SK-N-SH (cell line): ENCODE results near the gene DDX17. TPM values are rescaled to one million over a fixed set of nuclear protein-coding genes. Genes with fewer than 3 reads are reported as not detected.

Experiments
- CTCF ChIA-PET: fragments of 300-600, 350-600 bp; formaldehyde crosslinking; extraction: SDS; loops from one replicate; lab custom pipeline; 2021; lab: Yijun Ruan, JAX
- POLR2A ChIA-PET: fragments of 350-600 bp; sonication (Branson Sonifier 250); formaldehyde crosslinking; extraction: SDS; loops from one replicate; lab custom pipeline; 2020; ENCODE audit warnings: antibody characterized with exemption, inconsistent platforms; lab: Yijun Ruan, JAX
- DNase-seq: peaks from one replicate; pipeline ENCODE4 v3.0.0; 2012
- H2AFZ ChIP-seq: fragments of 200-600 bp; sonication (generic); 2 replicates; pipeline ENCODE4 v1.8.1; 2016; ENCODE audit warnings: antibody characterized with exemption, mild to moderate bottlenecking, low read depth
- H3F3A ChIP-seq: fragments of 200-600 bp; sonication (generic); replicated peaks from 2 replicates; pipeline ENCODE3; 2016; ENCODE audit warnings: antibody characterized with exemption, mild to moderate bottlenecking; ENCODE audit not compliant: insufficient read depth
- H3K27ac ChIP-seq, 2 experiments: fragments of 200-500 bp in 1 of 2; fragments of 200-600 bp in 1 of 2; sonication (Bioruptor generic) in 1 of 2; sonication (generic), shearing (Covaris generic) in 1 of 2; 2 replicates each; pipeline versions ENCODE4 v1.5.1 to v1.6.1; 2014 to 2016; ENCODE audit warnings: low read depth in 2 of 2, inconsistent platforms in 1 of 2, low read length in 1 of 2, mild to moderate bottlenecking in 1 of 2, mixed read lengths in 1 of 2
- H3K27me3 ChIP-seq: fragments of 200-600 bp; sonication (generic), shearing (Covaris generic); 2 replicates; pipeline ENCODE4 v1.6.1; 2016; ENCODE audit warnings: mixed run types; ENCODE audit not compliant: insufficient read depth
- H3K36me3 ChIP-seq, 2 experiments: fragments of 200-500 bp in 1 of 2; fragments of 200-600 bp in 1 of 2; sonication (Bioruptor generic) in 1 of 2; sonication (generic) in 1 of 2; replicated peaks in 1 of 2; 2 replicates each; pipeline versions ENCODE3 to v1.5.1; 2014 to 2016; ENCODE audit warnings: low read length in 1 of 2, mild to moderate bottlenecking in 1 of 2; ENCODE audit not compliant: insufficient read depth in 2 of 2, control insufficient read depth in 1 of 2
- H3K4me1 ChIP-seq, 2 experiments: fragments of 200-500 bp in 1 of 2; fragments of 200-600 bp in 1 of 2; sonication (Bioruptor generic) in 1 of 2; sonication (generic), shearing (Covaris generic) in 1 of 2; 2 replicates each; pipeline versions ENCODE4 v1.5.1 to v1.6.1; 2014 to 2016; ENCODE audit warnings: low read depth in 1 of 2, low read length in 1 of 2, mixed run types in 1 of 2; ENCODE audit not compliant: insufficient read depth in 2 of 2, control insufficient read depth in 1 of 2
- H3K4me2 ChIP-seq: fragments of 200-600 bp; sonication (generic), shearing (Covaris generic); 2 replicates; pipeline ENCODE4 v1.6.1; 2017; ENCODE audit warnings: mixed run types
- H3K4me3 ChIP-seq, 2 experiments: fragments of 200-500 bp in 1 of 2; fragments of 200-600 bp in 1 of 2; sonication (Bioruptor generic) in 1 of 2; sonication (generic), shearing (Covaris generic) in 1 of 2; 2 replicates each; pipeline versions ENCODE4 v1.5.1 to v1.8.1; 2014 to 2016; ENCODE audit warnings: low read depth in 2 of 2, inconsistent platforms in 1 of 2, low read length in 1 of 2, mild to moderate bottlenecking in 1 of 2, mixed read lengths in 1 of 2, moderate library complexity in 1 of 2
- H3K79me2 ChIP-seq: fragments of 200-600 bp; sonication (generic); 2 replicates; pipeline ENCODE4 v1.8.1; 2017; ENCODE audit warnings: mild to moderate bottlenecking; ENCODE audit not compliant: insufficient read depth
- H3K9ac ChIP-seq: fragments of 200-600 bp; sonication (generic); 2 replicates; pipeline ENCODE4 v1.6.1; 2017; ENCODE audit warnings: mixed run types
- H3K9me2 ChIP-seq: fragments of 200-600 bp; sonication (generic); 2 replicates; pipeline ENCODE4 v1.6.1; 2017; ENCODE audit warnings: mixed run types
- H3K9me3 ChIP-seq: fragments of 200-600 bp; sonication (generic); 2 replicates; pipeline ENCODE4 v1.6.1; 2017; ENCODE audit warnings: mixed run types, mild to moderate bottlenecking, moderate library complexity
- H4K20me1 ChIP-seq: fragments of 200-600 bp; sonication (generic); 2 replicates; pipeline ENCODE4 v1.6.1; 2017; ENCODE audit warnings: mild to moderate bottlenecking, mixed run types; ENCODE audit not compliant: insufficient read depth
- EP300 ChIP-seq, 2 experiments: IDR thresholded peaks; 2 replicates each; pipeline versions ENCODE4 v1.4.0 to v1.6.1; 2012; ENCODE audit warnings: borderline replicate concordance in 1 of 2, low read depth in 1 of 2, low read length in 1 of 2
- FOSL2 ChIP-seq: IDR thresholded peaks from 2 replicates; pipeline ENCODE4 v1.4.0; 2012; ENCODE audit warnings: low read depth, mild to moderate bottlenecking, moderate library complexity, borderline replicate concordance
- FOXM1 ChIP-seq: IDR thresholded peaks from 2 replicates; pipeline ENCODE4 v1.4.0; 2012; ENCODE audit warnings: low read depth, mild to moderate bottlenecking
- GATA2 ChIP-seq: sonication (generic); formaldehyde crosslinking; IDR thresholded peaks from 2 replicates; pipeline ENCODE4 v1.5.0; 2020; ENCODE audit warnings: mild to moderate bottlenecking, missing genetic modification reagents
- JUND ChIP-seq: IDR thresholded peaks from 2 replicates; pipeline ENCODE4 v1.4.0; 2012
- MXI1 ChIP-seq: IDR thresholded peaks from 2 replicates; pipeline ENCODE4 v1.6.1; 2012; ENCODE audit warnings: mild to moderate bottlenecking, low read depth, low read length, improper control_type of control experiment
- NRF1 ChIP-seq: IDR thresholded peaks from 2 replicates; pipeline ENCODE4 v1.6.1; 2012; ENCODE audit warnings: low read depth, mild to moderate bottlenecking, low read length
- POLR2AphosphoS5 ChIP-seq: IDR thresholded peaks from 2 replicates; pipeline ENCODE4 v1.6.1; 2012; ENCODE audit warnings: low read depth, low read length
- RCOR1 ChIP-seq: fragments of 150-350 bp; IDR thresholded peaks from 2 replicates; pipeline ENCODE4 v1.6.1; 2017; ENCODE audit warnings: antibody characterized with exemption, low read length
- REST ChIP-seq: IDR thresholded peaks from 2 replicates; pipeline ENCODE4 v1.6.1; 2012; ENCODE audit warnings: mild to moderate bottlenecking, low read depth, low read length, moderate library complexity
- RFX5 ChIP-seq: IDR thresholded peaks from 2 replicates; pipeline ENCODE4 v1.6.1; 2012; ENCODE audit warnings: mild to moderate bottlenecking, improper control_type of control experiment, low read length
- SMC3 ChIP-seq: IDR thresholded peaks from 2 replicates; pipeline ENCODE4 v1.6.1; 2012; ENCODE audit warnings: low read depth, low read length, improper control_type of control experiment
- TAF1 ChIP-seq: IDR thresholded peaks from 2 replicates; pipeline ENCODE4 v1.6.1; 2012; ENCODE audit warnings: low read depth, mild to moderate bottlenecking, low read length, moderate library complexity, borderline replicate concordance
- USF2 ChIP-seq: fragments of 150-350 bp; IDR thresholded peaks from 2 replicates; pipeline ENCODE4 v1.6.1; 2017; ENCODE audit warnings: antibody characterized with exemption, low read length, low read depth, borderline replicate concordance
- WGBS: methylation state at CpG from one replicate; pipeline ENCODE4 v1.1.6; 2017; ENCODE audit warnings: low lambda C conversion rate; 5-methylcytosine and 5-hydroxymethylcytosine counted together
- polyA plus RNA-seq, 3 experiments: library from polyadenylated mRNA; depleted of rRNA; stranded (reverse); fragments of >200 nt; gene quantifications; 2 replicates each; pipeline ENCODE4 v1.2.3, GENCODE V29; 2012
- TF ChIP-seq, protein P1 (sequence below): IDR thresholded peaks from 2 replicates; pipeline ENCODE4; 2012
- TF ChIP-seq, protein P2 (sequence below): fragments of 150-350 bp; IDR thresholded peaks from 2 replicates; pipeline ENCODE4 v1.6.1; 2016; ENCODE audit warnings: mild to moderate bottlenecking, low read depth, low read length

The DDX17 gene
- polyA plus RNA-seq, 1 of the 3 experiments (the other 2 are of a cell fraction), result 111 TPM

DNA sequence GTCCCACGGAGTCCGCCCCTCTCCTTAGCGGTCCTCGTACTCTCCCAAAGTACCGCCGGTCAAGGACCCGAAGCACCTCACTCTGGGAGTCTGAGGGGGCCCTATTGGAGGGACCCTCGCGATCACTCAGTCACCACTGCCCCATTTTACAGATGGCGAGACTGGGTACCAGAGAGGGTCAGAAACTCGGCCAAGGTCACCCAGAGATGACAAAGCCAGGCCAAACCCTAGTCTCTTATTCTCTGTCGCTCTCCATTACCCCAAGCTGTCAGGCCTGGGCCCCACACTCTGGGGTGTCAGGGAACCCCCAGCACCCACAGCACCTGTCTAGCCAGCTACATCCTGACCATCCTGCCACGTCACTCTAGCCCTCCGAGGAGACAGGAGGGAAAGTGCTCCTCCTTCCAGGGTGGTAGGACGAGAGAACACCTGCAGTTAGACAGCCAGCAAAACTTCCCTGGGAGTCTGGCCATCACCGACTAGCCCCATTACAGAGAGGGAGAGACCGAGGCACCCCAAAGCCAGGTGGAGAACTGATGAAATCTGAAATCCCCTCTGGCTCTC is 49.8 kb downstream of the DDX17 start (continued):
- TF ChIP-seq, protein P1, sequence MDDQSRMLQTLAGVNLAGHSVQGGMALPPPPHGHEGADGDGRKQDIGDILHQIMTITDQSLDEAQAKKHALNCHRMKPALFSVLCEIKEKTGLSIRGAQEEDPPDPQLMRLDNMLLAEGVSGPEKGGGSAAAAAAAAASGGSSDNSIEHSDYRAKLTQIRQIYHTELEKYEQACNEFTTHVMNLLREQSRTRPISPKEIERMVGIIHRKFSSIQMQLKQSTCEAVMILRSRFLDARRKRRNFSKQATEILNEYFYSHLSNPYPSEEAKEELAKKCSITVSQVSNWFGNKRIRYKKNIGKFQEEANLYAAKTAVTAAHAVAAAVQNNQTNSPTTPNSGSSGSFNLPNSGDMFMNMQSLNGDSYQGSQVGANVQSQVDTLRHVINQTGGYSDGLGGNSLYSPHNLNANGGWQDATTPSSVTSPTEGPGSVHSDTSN, result no peak
- no peak for TF ChIP-seq EP300 (IDR thresholded peaks at IDR 0.05; ENCODE audit: borderline replicate concordance in 1 of 2, low read depth in 1 of 2, low read length in 1 of 2)
- no peak for TF ChIP-seq FOSL2
- no peak for TF ChIP-seq FOXM1
- no peak for TF ChIP-seq RCOR1
- TF ChIP-seq TAF1, result no peak
- TF ChIP-seq RFX5, result no peak
- TF ChIP-seq JUND, result no peak
- TF ChIP-seq, all 33 proteins: peak for 0

- ChIA-PET CTCF (no interaction called here), POLR2A (no interaction called here)
- H3K4me1 ChIP-seq, result peaks cover 0 to 11% of the 10 kb centered on the region in 2 experiments; a peak in 1 of 4 replicates
- no peaks in the 10 kb centered on the region for H3K36me3 ChIP-seq
- DNase-seq, result peak; percentile 86
- WGBS, result 0% methylated on average over 8 of the region's 90 CpGs
- H3K4me3 ChIP-seq, result peak overlapping the region in 1 of 2 experiments; percentile 39; a peak in 2 of 4 replicates
- H3K4me2 ChIP-seq, result no peak overlapping the region; the same call in 1 of the 2 replicates
- H3K9me2 ChIP-seq, result no peaks in the 10 kb centered on the region
- TF ChIP-seq, protein P2, sequence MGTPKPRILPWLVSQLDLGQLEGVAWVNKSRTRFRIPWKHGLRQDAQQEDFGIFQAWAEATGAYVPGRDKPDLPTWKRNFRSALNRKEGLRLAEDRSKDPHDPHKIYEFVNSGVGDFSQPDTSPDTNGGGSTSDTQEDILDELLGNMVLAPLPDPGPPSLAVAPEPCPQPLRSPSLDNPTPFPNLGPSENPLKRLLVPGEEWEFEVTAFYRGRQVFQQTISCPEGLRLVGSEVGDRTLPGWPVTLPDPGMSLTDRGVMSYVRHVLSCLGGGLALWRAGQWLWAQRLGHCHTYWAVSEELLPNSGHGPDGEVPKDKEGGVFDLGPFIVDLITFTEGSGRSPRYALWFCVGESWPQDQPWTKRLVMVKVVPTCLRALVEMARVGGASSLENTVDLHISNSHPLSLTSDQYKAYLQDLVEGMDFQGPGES, result no peak
- peak; percentile 34; the same call in 1 of the 2 replicates for TF ChIP-seq JUND
- H2AFZ ChIP-seq, result no peak overlapping the region
- no peaks in the 10 kb centered on the region; the same call in 1 of the 2 replicates for H3K27me3 ChIP-seq
- no peak overlapping the region for H3K9ac ChIP-seq
- H3K27ac ChIP-seq, result no peak overlapping the region
- no peaks in the 10 kb centered on the region for H3F3A ChIP-seq
- no peaks in the 10 kb centered on the region for H4K20me1 ChIP-seq
- H3K9me3 ChIP-seq, result no peaks in the 10 kb centered on the region
- no peaks in the 10 kb centered on the region for H3K79me2 ChIP-seq
Observed at GRCh38 chr22:38455530-38456271, 50.4 kb downstream of the DDX17 start.

GRCh38 chr22:38455076-38455529 is 51.0 kb downstream of the DDX17 start, which contains the start of gene KCNJ4:
Gene KCNJ4 (minus strand): TSS chr22:38455199. CDS start chr22:38428132, 27,067 bp downstream.
- peaks cover 0 to 11% of the 10 kb centered on the region in 2 experiments; a peak in 1 of 4 replicates for H3K4me1 ChIP-seq
- H3K4me2 ChIP-seq, result no peak within 1 kb of the TSS; the same call in 1 of the 2 replicates
- H3K4me3 ChIP-seq, result peak within 1 kb of the TSS in 1 of 2 experiments; percentile 39; a peak in 2 of 4 replicates
- POLR2A ChIA-PET, result no interaction called here
- H3K9me3 ChIP-seq, result no peaks in the 10 kb centered on the region
- H3K9me2 ChIP-seq, result no peaks in the 10 kb centered on the region
- no peaks in the 10 kb centered on the region for H3F3A ChIP-seq
- no peak within 1 kb of the TSS for H3K9ac ChIP-seq
- no peaks in the 10 kb centered on the region for H3K36me3 ChIP-seq
- no peak for DNase-seq
- no peak within 1 kb of the TSS for H3K27ac ChIP-seq
- no peaks in the 10 kb centered on the region; the same call in 1 of the 2 replicates for H3K27me3 ChIP-seq
- no peaks in the 10 kb centered on the region for H3K79me2 ChIP-seq
- CTCF ChIA-PET, result no interaction called here
- H2AFZ ChIP-seq, result no peak within 1 kb of the TSS
- WGBS, result no CpG with 5 or more reads among the region's 76 CpGs
- H4K20me1 ChIP-seq, result no peaks in the 10 kb centered on the region
- TF ChIP-seq FOSL2 (no peak), GATA2 (CRISPR knock-in tag) (no peak), REST (no peak), USF2 (no peak), MXI1 (no peak), NRF1 (no peak), POLR2AphosphoS5 (no peak), EP300 (IDR thresholded peaks at IDR 0.05; ENCODE audit: borderline replicate concordance in 1 of 2, low read depth in 1 of 2, low read length in 1 of 2) (no peak), SMC3 (no peak)
